Vagina (tissue), 2 donors: ENCODE data around the gene ALDH18A1. TPM values are rescaled to one million over a fixed set of nuclear protein-coding genes. Genes with fewer than 3 reads are reported as not detected.

ENCODE experiments used
- DNase-seq, 2 donors: peaks; one replicate each; pipeline ENCODE4 v3.0.0-alpha.2; 2017; ENCODE audit errors: extremely low spot score in 2 of 2
- H3K27ac ChIP-seq: fragments of 200-600 bp; sonication (generic); one replicate; pipeline ENCODE4 v1.5.1; 2019
- H3K27me3 ChIP-seq: fragments of 200-600 bp; sonication (generic); one replicate; pipeline ENCODE4 v1.5.1; 2019
- H3K36me3 ChIP-seq, 2 donors: fragments of 200-600 bp; sonication (generic); one replicate each; pipeline ENCODE4 v1.5.1; 2017 to 2019
- H3K4me1 ChIP-seq: fragments of 200-600 bp; sonication (generic); one replicate; pipeline ENCODE4 v1.5.1; 2019
- H3K4me3 ChIP-seq, 2 donors: fragments of 200-600 bp; sonication (generic); 1 replicate in 1 of 2; 2 replicates in 1 of 2; pipeline ENCODE4 v1.5.1; 2016 to 2019
- H3K9me3 ChIP-seq: fragments of 200-600 bp; sonication (generic); one replicate; pipeline ENCODE4 v1.5.1; 2019
- CTCF ChIP-seq, 3 experiments: fragments of 450-650 bp in 2 of 3; fragments of 200-600 bp in 1 of 3; sonication (generic) in 1 of 3; IDR thresholded peaks; one replicate each; pipeline ENCODE4 v1.5.1; 2017 to 2019; ENCODE audit warnings: antibody characterized with exemption in 3 of 3, mild to moderate bottlenecking in 2 of 3, moderate library complexity in 2 of 3
- POLR2A ChIP-seq, 2 donors: fragments of 450-650 bp; IDR thresholded peaks; one replicate each; pipeline ENCODE4 v1.6.1; 2017; ENCODE audit warnings: antibody characterized with exemption in 2 of 2, mild to moderate bottlenecking in 2 of 2, moderate library complexity in 2 of 2
- POLR2AphosphoS5 ChIP-seq, 2 donors: sonication (generic); formaldehyde crosslinking; IDR thresholded peaks; one replicate each; pipeline ENCODE4 v1.9.0; 2017; ENCODE audit warnings: antibody characterized with exemption in 2 of 2, mild to moderate bottlenecking in 2 of 2, low read depth in 1 of 2; ENCODE audit not compliant: insufficient read depth in 1 of 2
- intact Hi-C: fragments of 100-400 bp; cut with DNase I; formaldehyde crosslinking; loops from one replicate; pipeline ENCODE4 v1.15.1; 2023
- total RNA-seq: library from RNA; depleted of rRNA; stranded (reverse); fragments of >200 nt; gene quantifications from one replicate; pipeline ENCODE4 v1.2.3, GENCODE V29; 2016

Gene ALDH18A1
- total RNA-seq, 1 donor from 2014 or later, result 21.4 TPM

GRCh38 chr10:95559471-95559870 lies 97.0 kb downstream of the ALDH18A1 start:
- Histone ChIP-seq H3K9me3 (no peaks in the 10 kb centered on the region), H3K36me3 (no peaks in the 10 kb centered on the region), H3K4me3 (peak overlapping the region; percentile 59 to 91), H3K27ac (peak overlapping the region; percentile 78), H3K4me1 (peaks cover 25% of the 10 kb centered on the region), H3K27me3 (no peaks in the 10 kb centered on the region)
- TF ChIP-seq POLR2A (IDR thresholded peaks at IDR 0.05), result no peak
- TF ChIP-seq POLR2AphosphoS5 (IDR thresholded peaks at IDR 0.05; ENCODE audit: insufficient read depth in 1 of 2, low read depth in 1 of 2), result peak in 1 of 2 donors; percentile 25
- TF ChIP-seq CTCF (IDR thresholded peaks at IDR 0.05), result no peak
- DNase-seq, result no peak
- intact Hi-C loops, result loop anchor here (5.0 kb wide), 1 partner anchor 127 kb away; no protein-coding TSS in a partner anchor

GRCh38 chr10:95558593-95559320 lies 97.8 kb downstream of the ALDH18A1 start:
- TF ChIP-seq POLR2A (IDR thresholded peaks at IDR 0.05) (no peak), CTCF (IDR thresholded peaks at IDR 0.05) (no peak), POLR2AphosphoS5 (IDR thresholded peaks at IDR 0.05; ENCODE audit: insufficient read depth in 1 of 2, low read depth in 1 of 2) (no peak)
- Histone ChIP-seq H3K36me3 (no peaks in the 10 kb centered on the region), H3K4me1 (peaks cover 25% of the 10 kb centered on the region), H3K4me3 (peak overlapping the region; percentile 59 to 91), H3K27ac (peak overlapping the region; percentile 78), H3K9me3 (no peaks in the 10 kb centered on the region), H3K27me3 (no peaks in the 10 kb centered on the region)
- intact Hi-C loops, result loop anchor here (5.0 kb wide), 1 partner anchor 126 kb away; no protein-coding TSS in a partner anchor
- no peak for DNase-seq

GRCh38 chr10:95556994-95557767 lies 99.3 kb downstream of the ALDH18A1 start:
- TF ChIP-seq CTCF (IDR thresholded peaks at IDR 0.05) (no peak), POLR2A (IDR thresholded peaks at IDR 0.05) (no peak), POLR2AphosphoS5 (IDR thresholded peaks at IDR 0.05; ENCODE audit: insufficient read depth in 1 of 2, low read depth in 1 of 2) (no peak)
- H3K27me3 ChIP-seq, result no peaks in the 10 kb centered on the region
- intact Hi-C loops, result loop anchor here (5.0 kb wide), 1 partner anchor 125 kb away; no protein-coding TSS in a partner anchor
- no peak for DNase-seq
- no peaks in the 10 kb centered on the region for H3K9me3 ChIP-seq
- H3K27ac ChIP-seq, result peak overlapping the region; percentile 78
- H3K36me3 ChIP-seq, result no peaks in the 10 kb centered on the region
- H3K4me1 ChIP-seq, result peaks cover 25% of the 10 kb centered on the region
- peak overlapping the region in 1 of 2 donors; percentile 6 for H3K4me3 ChIP-seq

Other genes starting within 250 kb of the ALDH18A1 start
- 116 TPM for gene SORBS1, start 95.3 kb downstream of the ALDH18A1 start, total RNA-seq
- gene TCTN3, start 37.2 kb upstream of the ALDH18A1 start, total RNA-seq, result 15.2 TPM
- gene ENTPD1, start 99.5 kb upstream of the ALDH18A1 start, total RNA-seq, result 17.7 TPM